ENCODE measurements around the gene NAPA.

Gene NAPA

GRCh38 chr19:47541518-47541917 lies 26.7 kb upstream of the NAPA start:
- peaks cover 10% of the 10 kb centered on the region for H3K4me1 ChIP-seq (ENCODE audit: control insufficient read depth, insufficient read depth, low read length)
- no peaks in the 10 kb centered on the region for H3K36me3 ChIP-seq (ENCODE audit: insufficient read depth, low read length)

GRCh38 chr19:47540748-47541147 lies 25.9 kb upstream of the NAPA start:
- peaks cover 10% of the 10 kb centered on the region for H3K4me1 ChIP-seq (ENCODE audit: control insufficient read depth, insufficient read depth, low read length)
- H3K36me3 ChIP-seq (ENCODE audit: insufficient read depth, low read length), result no peaks in the 10 kb centered on the region
- peaks cover 39% of the 10 kb centered on the region for H3K27me3 ChIP-seq (ENCODE audit: control insufficient read depth, insufficient read depth, low read length)
- no peaks in the 10 kb centered on the region for H3K9me3 ChIP-seq (replicated peaks; ENCODE audit: low read length)
- H3K4me2 ChIP-seq (ENCODE audit: low read length), result no peak overlapping the region
- no peak overlapping the region for H3K4me3 ChIP-seq (ENCODE audit: low read length)
- no peak overlapping the region for H3K9ac ChIP-seq (ENCODE audit: low read depth, low read length)

More at GRCh38 chr19:47541518-47541917, 26.7 kb upstream of the NAPA start:
- Histone ChIP-seq H3K4me3 (ENCODE audit: low read length) (no peak overlapping the region), H3K27me3 (ENCODE audit: control insufficient read depth, insufficient read depth, low read length) (peaks cover 43% of the 10 kb centered on the region), H3K9ac (ENCODE audit: low read depth, low read length) (no peak overlapping the region), H3K4me2 (ENCODE audit: low read length) (no peak overlapping the region), H3K9me3 (replicated peaks; ENCODE audit: low read length) (no peaks in the 10 kb centered on the region)

GRCh38 chr19:47539747-47540311 lies 25.0 kb upstream of the NAPA start:
- H3K9me3 ChIP-seq (replicated peaks; ENCODE audit: low read length), result no peaks in the 10 kb centered on the region
- peaks cover 29% of the 10 kb centered on the region for H3K27me3 ChIP-seq (ENCODE audit: control insufficient read depth, insufficient read depth, low read length)
- H3K4me2 ChIP-seq (ENCODE audit: low read length), result no peak overlapping the region
- peaks cover 5% of the 10 kb centered on the region for H3K4me1 ChIP-seq (ENCODE audit: control insufficient read depth, insufficient read depth, low read length)
- H3K9ac ChIP-seq (ENCODE audit: low read depth, low read length), result no peak overlapping the region
- H3K36me3 ChIP-seq (ENCODE audit: insufficient read depth, low read length), result no peaks in the 10 kb centered on the region
- no peak overlapping the region for H3K4me3 ChIP-seq (ENCODE audit: low read length)

- Histone ChIP-seq H3K27me3 (ENCODE audit: control insufficient read depth, insufficient read depth, low read length) (peaks cover 22% of the 10 kb centered on the region), H3K9ac (ENCODE audit: low read depth, low read length) (no peak overlapping the region), H3K36me3 (ENCODE audit: insufficient read depth, low read length) (no peaks in the 10 kb centered on the region), H3K4me1 (ENCODE audit: control insufficient read depth, insufficient read depth, low read length) (peaks cover 5% of the 10 kb centered on the region), H3K4me2 (ENCODE audit: low read length) (no peak overlapping the region), H3K9me3 (replicated peaks; ENCODE audit: low read length) (no peaks in the 10 kb centered on the region), H3K4me3 (ENCODE audit: low read length) (no peak overlapping the region)
Observed at GRCh38 chr19:47538812-47539211, 23.9 kb upstream of the NAPA start.

GRCh38 chr19:47537493-47537892 lies 22.6 kb upstream of the NAPA start:
- Histone ChIP-seq H3K4me1 (ENCODE audit: control insufficient read depth, insufficient read depth, low read length) (peaks cover 5% of the 10 kb centered on the region), H3K4me2 (ENCODE audit: low read length) (no peak overlapping the region), H3K36me3 (ENCODE audit: insufficient read depth, low read length) (no peaks in the 10 kb centered on the region), H3K27me3 (ENCODE audit: control insufficient read depth, insufficient read depth, low read length) (peaks cover 18% of the 10 kb centered on the region), H3K9me3 (replicated peaks; ENCODE audit: low read length) (no peaks in the 10 kb centered on the region), H3K9ac (ENCODE audit: low read depth, low read length) (no peak overlapping the region), H3K4me3 (ENCODE audit: low read length) (no peak overlapping the region)

GRCh38 chr19:47534628-47535027 lies 19.8 kb upstream of the NAPA start:
- Histone ChIP-seq H3K4me2 (ENCODE audit: low read length) (no peak overlapping the region), H3K27me3 (ENCODE audit: control insufficient read depth, insufficient read depth, low read length) (peaks cover 26% of the 10 kb centered on the region), H3K36me3 (ENCODE audit: insufficient read depth, low read length) (no peaks in the 10 kb centered on the region), H3K4me1 (ENCODE audit: control insufficient read depth, insufficient read depth, low read length) (no peaks in the 10 kb centered on the region), H3K9ac (ENCODE audit: low read depth, low read length) (no peak overlapping the region), H3K4me3 (ENCODE audit: low read length) (no peak overlapping the region), H3K9me3 (replicated peaks; ENCODE audit: low read length) (no peaks in the 10 kb centered on the region)

GRCh38 chr19:47531640-47532387 lies 17.0 kb upstream of the NAPA start:
- Histone ChIP-seq H3K4me2 (ENCODE audit: low read length) (no peak overlapping the region), H3K36me3 (ENCODE audit: insufficient read depth, low read length) (no peaks in the 10 kb centered on the region), H3K27me3 (ENCODE audit: control insufficient read depth, insufficient read depth, low read length) (peaks cover 26% of the 10 kb centered on the region), H3K4me3 (ENCODE audit: low read length) (no peak overlapping the region), H3K9ac (ENCODE audit: low read depth, low read length) (no peak overlapping the region), H3K9me3 (replicated peaks; ENCODE audit: low read length) (no peaks in the 10 kb centered on the region), H3K4me1 (ENCODE audit: control insufficient read depth, insufficient read depth, low read length) (no peaks in the 10 kb centered on the region)

- peaks cover 30% of the 10 kb centered on the region for H3K27me3 ChIP-seq (ENCODE audit: control insufficient read depth, insufficient read depth, low read length)
- H3K9ac ChIP-seq (ENCODE audit: low read depth, low read length), result no peak overlapping the region
- no peaks in the 10 kb centered on the region for H3K4me1 ChIP-seq (ENCODE audit: control insufficient read depth, insufficient read depth, low read length)
- no peak overlapping the region for H3K4me2 ChIP-seq (ENCODE audit: low read length)
- no peaks in the 10 kb centered on the region for H3K36me3 ChIP-seq (ENCODE audit: insufficient read depth, low read length)
- no peaks in the 10 kb centered on the region for H3K9me3 ChIP-seq (replicated peaks; ENCODE audit: low read length)
- no peak overlapping the region for H3K4me3 ChIP-seq (ENCODE audit: low read length)
Observed at GRCh38 chr19:47529018-47529742, 14.3 kb upstream of the NAPA start.

GRCh38 chr19:47526798-47527197 lies 11.9 kb upstream of the NAPA start:
- H3K4me1 ChIP-seq (ENCODE audit: control insufficient read depth, insufficient read depth, low read length), result peaks cover 6% of the 10 kb centered on the region
- no peak overlapping the region for H3K4me3 ChIP-seq (ENCODE audit: low read length)
- no peak overlapping the region for H3K9ac ChIP-seq (ENCODE audit: low read depth, low read length)
- no peaks in the 10 kb centered on the region for H3K9me3 ChIP-seq (replicated peaks; ENCODE audit: low read length)
- no peak overlapping the region for H3K4me2 ChIP-seq (ENCODE audit: low read length)
- H3K27me3 ChIP-seq (ENCODE audit: control insufficient read depth, insufficient read depth, low read length), result peaks cover 27% of the 10 kb centered on the region
- H3K36me3 ChIP-seq (ENCODE audit: insufficient read depth, low read length), result no peaks in the 10 kb centered on the region

GRCh38 chr19:47523473-47523872 lies 8.6 kb upstream of the NAPA start:
- no peak overlapping the region for H3K4me2 ChIP-seq (ENCODE audit: low read length)
- peaks cover 23% of the 10 kb centered on the region for H3K27me3 ChIP-seq (ENCODE audit: control insufficient read depth, insufficient read depth, low read length)
- no peaks in the 10 kb centered on the region for H3K9me3 ChIP-seq (replicated peaks; ENCODE audit: low read length)
- no peaks in the 10 kb centered on the region for H3K36me3 ChIP-seq (ENCODE audit: insufficient read depth, low read length)
- peaks cover 9% of the 10 kb centered on the region for H3K4me1 ChIP-seq (ENCODE audit: control insufficient read depth, insufficient read depth, low read length)
- H3K9ac ChIP-seq (ENCODE audit: low read depth, low read length), result no peak overlapping the region
- H3K4me3 ChIP-seq (ENCODE audit: low read length), result no peak overlapping the region

- Histone ChIP-seq H3K4me2 (ENCODE audit: low read length) (peak overlapping the region; percentile 18), H3K36me3 (ENCODE audit: insufficient read depth, low read length) (no peaks in the 10 kb centered on the region), H3K4me3 (ENCODE audit: low read length) (no peak overlapping the region), H3K27me3 (ENCODE audit: control insufficient read depth, insufficient read depth, low read length) (peaks cover 19% of the 10 kb centered on the region), H3K9me3 (replicated peaks; ENCODE audit: low read length) (no peaks in the 10 kb centered on the region), H3K9ac (ENCODE audit: low read depth, low read length) (no peak overlapping the region), H3K4me1 (ENCODE audit: control insufficient read depth, insufficient read depth, low read length) (peaks cover 9% of the 10 kb centered on the region)
Observed at GRCh38 chr19:47521473-47522180, 6.8 kb upstream of the NAPA start.

Measured in skeletal muscle satellite cell (primary cell).